ENCODE measurements around the gene MPZL3. TPM values are rescaled to one million over a fixed set of nuclear protein-coding genes. Genes with fewer than 3 reads are reported as not detected.

MPZL3 gene
- total RNA-seq, 6 donors from 2014 or later, result 2.3 to 27.7 (median 10.4) TPM

- H3K27me3 ChIP-seq, result no peaks in the 10 kb centered on the region
- WGBS, 2 donors, result 90 to 93% methylated on average over 2 of the region's 2 CpGs
These were observed 41.9 kb upstream of the MPZL3 start for GRCh38 chr11:118294053-118294452.

GRCh38 chr11:118291477-118292135 lies 39.4 kb upstream of the MPZL3 start:
- H3K9me3 ChIP-seq, result no peaks in the 10 kb centered on the region
- H3K36me3 ChIP-seq, result no peaks in the 10 kb centered on the region
- no peak overlapping the region for H3K4me3 ChIP-seq
- H3K27me3 ChIP-seq, result no peaks in the 10 kb centered on the region
- DNase-seq (no peak), ATAC-seq (ENCODE audit: low FRiP score in 2 of 2) (peak in 1 of 2 donors; percentile 48)
- no peak overlapping the region for H3K27ac ChIP-seq
- no peaks in the 10 kb centered on the region for H3K4me1 ChIP-seq
- TF ChIP-seq CTCF (IDR thresholded peaks at IDR 0.05) (no peak), POLR2A (IDR thresholded peaks at IDR 0.05) (no peak), POLR2AphosphoS5 (IDR thresholded peaks at IDR 0.05) (no peak)
- 53 to 67% methylated on average over 9 of the region's 9 CpGs for WGBS, 2 donors

More at GRCh38 chr11:118294053-118294452, 41.9 kb upstream of the MPZL3 start:
- Histone ChIP-seq H3K36me3 (no peaks in the 10 kb centered on the region), H3K4me1 (no peaks in the 10 kb centered on the region), H3K27ac (no peak overlapping the region), H3K9me3 (no peaks in the 10 kb centered on the region), H3K4me3 (no peak overlapping the region)
- DNase-seq, result no peak
- ATAC-seq (ENCODE audit: low FRiP score in 2 of 2), result no peak
- no peak for TF ChIP-seq EP300 (IDR thresholded peaks at IDR 0.05)
- TF ChIP-seq POLR2AphosphoS5 (IDR thresholded peaks at IDR 0.05), result no peak
- TF ChIP-seq CTCF (IDR thresholded peaks at IDR 0.05), result no peak
- no peak for TF ChIP-seq POLR2A (IDR thresholded peaks at IDR 0.05)

- DNase-seq (peak in 1 of 2 donors; percentile 51), ATAC-seq (ENCODE audit: low FRiP score in 2 of 2) (peak; percentile 81 to 88)
- Histone ChIP-seq H3K36me3 (no peaks in the 10 kb centered on the region), H3K27me3 (no peaks in the 10 kb centered on the region), H3K9me3 (no peaks in the 10 kb centered on the region), H3K4me3 (no peak overlapping the region), H3K4me1 (no peaks in the 10 kb centered on the region), H3K27ac (no peak overlapping the region)
- 3 to 13% methylated on average over 8 to 9 of the region's 9 CpGs for WGBS, 2 donors
- TF ChIP-seq POLR2AphosphoS5 (IDR thresholded peaks at IDR 0.05), result no peak
- no peak for TF ChIP-seq POLR2A (IDR thresholded peaks at IDR 0.05)
- TF ChIP-seq EP300 (IDR thresholded peaks at IDR 0.05), result no peak
- TF ChIP-seq CTCF (IDR thresholded peaks at IDR 0.05), result peak; percentile 41 to 76 (median 58)
These were observed 38.8 kb upstream of the MPZL3 start for GRCh38 chr11:118290923-118291322.

DNA sequence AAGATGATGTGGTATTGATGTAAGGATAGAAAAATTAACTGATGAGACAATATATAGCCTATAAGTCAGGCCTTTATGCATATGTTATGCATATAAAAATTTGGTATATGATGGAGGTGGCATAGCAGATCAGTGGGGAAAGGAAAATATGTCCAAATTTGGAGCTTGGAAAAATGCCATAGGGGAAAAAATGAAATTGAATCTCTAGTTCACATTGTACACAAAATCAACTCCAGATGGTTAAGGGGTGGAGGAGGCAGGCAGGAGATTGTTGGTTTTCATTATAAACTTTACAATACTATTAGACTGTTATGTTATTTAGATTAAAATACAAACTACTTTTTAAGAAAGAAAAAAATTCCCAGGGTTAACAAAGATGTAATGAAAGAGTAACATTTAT lies 37.2 kb upstream of the MPZL3 start:
- TF ChIP-seq POLR2A (IDR thresholded peaks at IDR 0.05) (no peak), EP300 (IDR thresholded peaks at IDR 0.05) (no peak), CTCF (IDR thresholded peaks at IDR 0.05) (no peak), POLR2AphosphoS5 (IDR thresholded peaks at IDR 0.05) (no peak)
- no peak for DNase-seq

GRCh38 chr11:118287006-118287405 lies 34.8 kb upstream of the MPZL3 start:
- DNase-seq (no peak), ATAC-seq (ENCODE audit: low FRiP score in 2 of 2) (no peak)
- Histone ChIP-seq H3K4me1 (no peaks in the 10 kb centered on the region), H3K27me3 (no peaks in the 10 kb centered on the region), H3K36me3 (no peaks in the 10 kb centered on the region), H3K27ac (no peak overlapping the region), H3K9me3 (no peaks in the 10 kb centered on the region), H3K4me3 (no peak overlapping the region)
- no peak for TF ChIP-seq EP300 (IDR thresholded peaks at IDR 0.05)
- TF ChIP-seq CTCF (IDR thresholded peaks at IDR 0.05), result no peak
- TF ChIP-seq POLR2AphosphoS5 (IDR thresholded peaks at IDR 0.05), result no peak
- no peak for TF ChIP-seq POLR2A (IDR thresholded peaks at IDR 0.05)
- WGBS, 2 donors, result 81 to 88% methylated on average over 1 of the region's 1 CpG

More for the DNA sequence above, 37.2 kb upstream of the MPZL3 start:
- no peaks in the 10 kb centered on the region for H3K4me1 ChIP-seq
- H3K27me3 ChIP-seq, result no peaks in the 10 kb centered on the region
- no peak overlapping the region for H3K27ac ChIP-seq
- no peak overlapping the region for H3K4me3 ChIP-seq
- H3K36me3 ChIP-seq, result no peaks in the 10 kb centered on the region
- no peaks in the 10 kb centered on the region for H3K9me3 ChIP-seq
- ATAC-seq (ENCODE audit: low FRiP score in 2 of 2), result no peak

Measured in upper lobe of left lung (tissue), 6 donors.